DMS114 treated with DMSO at 0.1 percent for 48 hours (cell line): ENCODE results near the gene SIGLEC1.

Experiments used
- DNase-seq: peaks from one replicate; lab custom pipeline; 2025; ENCODE audit not compliant: unreplicated experiment; lab: John Stamatoyannopoulos, UW

SIGLEC1 gene

GRCh38 chr20:3744806-3745685 lies 32.6 kb upstream of the SIGLEC1 start:
- DNase-seq: peak; percentile 61

- DNase-seq: no peak
These were observed 31.6 kb upstream of the SIGLEC1 start for GRCh38 chr20:3744037-3744436.

GRCh38 chr20:3743251-3743650 lies 30.9 kb upstream of the SIGLEC1 start:
- no peak for DNase-seq

GRCh38 chr20:3741836-3742458 lies 29.5 kb upstream of the SIGLEC1 start:
- DNase-seq: no peak

GRCh38 chr20:3740615-3741301 lies 28.4 kb upstream of the SIGLEC1 start:
- no peak for DNase-seq

GRCh38 chr20:3739926-3740451 lies 27.6 kb upstream of the SIGLEC1 start:
- DNase-seq: no peak

- DNase-seq: no peak
These were observed 26.9 kb upstream of the SIGLEC1 start for GRCh38 chr20:3739054-3739925.

GRCh38 chr20:3738111-3739053 lies 26.0 kb upstream of the SIGLEC1 start:
- DNase-seq: no peak

GRCh38 chr20:3735768-3736167 lies 23.4 kb upstream of the SIGLEC1 start:
- no peak for DNase-seq

- no peak for DNase-seq
These were observed 21.9 kb upstream of the SIGLEC1 start for GRCh38 chr20:3734111-3734843.

GRCh38 chr20:3733119-3733995 lies 21.0 kb upstream of the SIGLEC1 start:
- DNase-seq: no peak

GRCh38 chr20:3732327-3733118 lies 20.1 kb upstream of the SIGLEC1 start, which contains the start of gene HSPA12B:
TSS of gene HSPA12B (plus strand) at chr20:3732685. CDS start at chr20:3738675, 5,990 bp downstream.
- DNase-seq: no peak

GRCh38 chr20:3731944-3732326 lies 19.5 kb upstream of the SIGLEC1 start:
- DNase-seq: no peak

- DNase-seq: no peak
These were observed 18.6 kb upstream of the SIGLEC1 start for GRCh38 chr20:3730803-3731672.

- DNase-seq: no peak
These were observed 17.6 kb upstream of the SIGLEC1 start for GRCh38 chr20:3729811-3730540.
